H9 (cell line): ENCODE measurements around the gene CCDC57. TPM values are rescaled to one million over a fixed set of nuclear protein-coding genes. Genes with fewer than 3 reads are reported as not detected.

Source experiments
- DNase-seq: peaks from one replicate; pipeline ENCODE4 v3.0.0-alpha.2; 2017
- H2AFZ ChIP-seq: one replicate; pipeline ENCODE4 v1.6.1; 2013; ENCODE audit warnings: mild to moderate bottlenecking, low read length, control low read depth, moderate library complexity
- H2AK5ac ChIP-seq: 2 replicates; pipeline ENCODE4 v1.6.1; 2013; ENCODE audit warnings: low read length, control low read depth, mixed read lengths; ENCODE audit not compliant: insufficient read length
- H2BK120ac ChIP-seq: one replicate; pipeline ENCODE4 v1.6.1; 2013; ENCODE audit warnings: low read depth, mild to moderate bottlenecking, low read length, control low read depth, inconsistent platforms; ENCODE audit not compliant: poor library complexity, severe bottlenecking
- H2BK12ac ChIP-seq: 2 replicates; pipeline ENCODE4 v1.6.1; 2013; ENCODE audit warnings: low read length, control low read depth, mixed read lengths, low read depth; ENCODE audit not compliant: insufficient read length
- H2BK15ac ChIP-seq: 2 replicates; pipeline ENCODE4 v1.6.1; 2013; ENCODE audit warnings: low read depth, low read length, control low read depth
- H2BK20ac ChIP-seq: one replicate; pipeline ENCODE4 v1.6.1; 2013; ENCODE audit warnings: low read depth, mild to moderate bottlenecking, low read length, control low read depth, inconsistent platforms; ENCODE audit not compliant: poor library complexity, severe bottlenecking
- H2BK5ac ChIP-seq: 2 replicates; pipeline ENCODE4 v1.6.1; 2013; ENCODE audit warnings: low read length, control low read depth, mixed read lengths; ENCODE audit not compliant: insufficient read length
- H3K14ac ChIP-seq: 2 replicates; pipeline ENCODE4 v1.6.1; 2013; ENCODE audit warnings: low read length, control low read depth; ENCODE audit not compliant: insufficient read depth
- H3K18ac ChIP-seq: 2 replicates; pipeline ENCODE4 v1.6.1; 2013; ENCODE audit warnings: low read depth, mild to moderate bottlenecking, mixed read lengths, low read length, control low read depth; ENCODE audit not compliant: insufficient read length
- H3K23ac ChIP-seq: 2 replicates; pipeline ENCODE4 v1.6.1; 2013; ENCODE audit warnings: low read length, control low read depth, mixed read lengths, low read depth; ENCODE audit not compliant: insufficient read length
- H3K23me2 ChIP-seq: 2 replicates; pipeline ENCODE4 v1.6.1; 2013; ENCODE audit warnings: low read depth, mild to moderate bottlenecking, mixed read lengths, low read length, control low read depth; ENCODE audit not compliant: insufficient read length, poor library complexity, severe bottlenecking
- H3K27ac ChIP-seq: 2 replicates; pipeline ENCODE4 v1.5.1; 2013; ENCODE audit warnings: low read length, control low read depth, mixed read lengths, low read depth; ENCODE audit not compliant: insufficient read length
- H3K27me3 ChIP-seq: 2 replicates; pipeline ENCODE4 v1.6.1; 2013; ENCODE audit warnings: low read length, control low read depth, inconsistent platforms; ENCODE audit not compliant: insufficient read depth
- H3K4ac ChIP-seq: 2 replicates; pipeline ENCODE4 v1.6.1; 2013; ENCODE audit warnings: low read depth, mild to moderate bottlenecking, control low read depth, inconsistent platforms, low read length, moderate library complexity
- H3K4me1 ChIP-seq: 2 replicates; pipeline ENCODE4 v1.6.1; 2013; ENCODE audit warnings: low read length, control low read depth, inconsistent platforms; ENCODE audit not compliant: insufficient read depth
- H3K4me2 ChIP-seq: 2 replicates; pipeline ENCODE4 v1.6.1; 2013; ENCODE audit warnings: low read length, control low read depth, mixed read lengths; ENCODE audit not compliant: insufficient read length, insufficient read depth
- H3K56ac ChIP-seq: 2 replicates; pipeline ENCODE4 v1.6.1; 2013; ENCODE audit warnings: low read depth, mild to moderate bottlenecking, mixed read lengths, low read length, control low read depth; ENCODE audit not compliant: insufficient read length
- H3K79me1 ChIP-seq: 2 replicates; pipeline ENCODE4 v1.6.1; 2013; ENCODE audit warnings: low read depth, mild to moderate bottlenecking, moderate library complexity, low read length, control low read depth, inconsistent platforms; ENCODE audit not compliant: insufficient read depth, poor library complexity, severe bottlenecking
- H3K79me2 ChIP-seq: 2 replicates; pipeline ENCODE4 v1.6.1; 2013; ENCODE audit warnings: low read length, control low read depth, inconsistent platforms; ENCODE audit not compliant: insufficient read depth
- H3K9ac ChIP-seq: 2 replicates; pipeline ENCODE4 v1.6.1; 2013; ENCODE audit warnings: low read length, control low read depth, mixed read lengths; ENCODE audit not compliant: insufficient read length; ENCODE audit errors: extremely low read depth
- H3K9me3 ChIP-seq: one replicate; pipeline ENCODE4 v1.6.1; 2013; ENCODE audit warnings: low read depth, low read length, inconsistent platforms; ENCODE audit not compliant: control insufficient read depth
- H3T11ph ChIP-seq: one replicate; pipeline ENCODE4 v1.6.1; 2013; ENCODE audit warnings: mild to moderate bottlenecking, low read length, control low read depth, inconsistent platforms
- H4K20me1 ChIP-seq: one replicate; pipeline ENCODE4 v1.6.1; 2013; ENCODE audit not compliant: control insufficient read depth, insufficient read length, insufficient read depth
- H4K5ac ChIP-seq: 2 replicates; pipeline ENCODE4 v1.6.1; 2013; ENCODE audit warnings: low read depth, mild to moderate bottlenecking, mixed read lengths, low read length, control low read depth; ENCODE audit not compliant: insufficient read length
- H4K8ac ChIP-seq: replicated peaks from 2 replicates; pipeline ENCODE4 v1.6.1; 2013; ENCODE audit warnings: low read length, control low read depth, mixed read lengths, low read depth; ENCODE audit not compliant: insufficient read length
- H4K91ac ChIP-seq: 2 replicates; pipeline ENCODE4 v1.6.1; 2013; ENCODE audit warnings: low read depth, mild to moderate bottlenecking, moderate library complexity, mixed read lengths, low read length, control low read depth; ENCODE audit not compliant: insufficient read length
- H3K27ac Mint-ChIP-seq, 3 experiments: 2 replicates in 2 of 3; 3 replicates in 1 of 3; pipeline ENCODE4 v1.8.0; 2020 to 2021; ENCODE audit warnings: mixed read lengths in 3 of 3, mild to moderate bottlenecking in 1 of 3, moderate library complexity in 1 of 3
- H3K27me3 Mint-ChIP-seq: 2 replicates; pipeline ENCODE4 v1.8.0; 2021; ENCODE audit warnings: low read depth, mild to moderate bottlenecking, moderate library complexity, mixed read lengths
- H3K36me3 Mint-ChIP-seq, 3 experiments: 2 replicates in 2 of 3; 3 replicates in 1 of 3; pipeline ENCODE4 v1.8.0; 2020 to 2021; ENCODE audit warnings: low read depth in 3 of 3, mixed read lengths in 3 of 3; ENCODE audit not compliant: insufficient read depth in 1 of 3
- H3K4me1 Mint-ChIP-seq, 2 experiments: 2 replicates each; pipeline ENCODE4 v1.8.0; 2020; ENCODE audit warnings: mixed read lengths in 2 of 2
- H3K4me3 Mint-ChIP-seq, 2 experiments: 2 replicates in 1 of 2; 3 replicates in 1 of 2; pipeline ENCODE4 v1.8.0; 2020 to 2021; ENCODE audit warnings: mild to moderate bottlenecking in 2 of 2, mixed read lengths in 2 of 2, moderate library complexity in 1 of 2
- H3K9me3 Mint-ChIP-seq, 2 experiments: 2 replicates in 1 of 2; 3 replicates in 1 of 2; pipeline ENCODE4 v1.8.0; 2020; ENCODE audit warnings: mild to moderate bottlenecking in 2 of 2, mixed read lengths in 2 of 2, moderate library complexity in 1 of 2
- WGBS: extraction: QIAGEN DNeasy Blood & Tissue Kit; methylation state at CpG from one replicate; pipeline ENCODE4 v1.1.7; 2013; ENCODE audit warnings: missing lambda C conversion rate, low lambda C conversion rate, mixed read lengths; ENCODE audit not compliant: insufficient read length; ENCODE audit errors: extremely low coverage; 5-methylcytosine and 5-hydroxymethylcytosine counted together
- total RNA-seq: library from RNA; stranded (reverse); gene quantifications from 2 replicates; pipeline ENCODE4 v1.2.1, GENCODE V29; 2021
- TF ChIP-seq, protein P1 (sequence below): fragments of 200-600 bp; sonication (generic); conservative IDR thresholded peaks from 3 replicates; pipeline ENCODE4 v1.8.0; 2021; ENCODE audit warnings: antibody characterized with exemption, mild to moderate bottlenecking

Gene CCDC57
- total RNA-seq, 1 experiment from 2014 or later, result 11.0 TPM

DNA sequence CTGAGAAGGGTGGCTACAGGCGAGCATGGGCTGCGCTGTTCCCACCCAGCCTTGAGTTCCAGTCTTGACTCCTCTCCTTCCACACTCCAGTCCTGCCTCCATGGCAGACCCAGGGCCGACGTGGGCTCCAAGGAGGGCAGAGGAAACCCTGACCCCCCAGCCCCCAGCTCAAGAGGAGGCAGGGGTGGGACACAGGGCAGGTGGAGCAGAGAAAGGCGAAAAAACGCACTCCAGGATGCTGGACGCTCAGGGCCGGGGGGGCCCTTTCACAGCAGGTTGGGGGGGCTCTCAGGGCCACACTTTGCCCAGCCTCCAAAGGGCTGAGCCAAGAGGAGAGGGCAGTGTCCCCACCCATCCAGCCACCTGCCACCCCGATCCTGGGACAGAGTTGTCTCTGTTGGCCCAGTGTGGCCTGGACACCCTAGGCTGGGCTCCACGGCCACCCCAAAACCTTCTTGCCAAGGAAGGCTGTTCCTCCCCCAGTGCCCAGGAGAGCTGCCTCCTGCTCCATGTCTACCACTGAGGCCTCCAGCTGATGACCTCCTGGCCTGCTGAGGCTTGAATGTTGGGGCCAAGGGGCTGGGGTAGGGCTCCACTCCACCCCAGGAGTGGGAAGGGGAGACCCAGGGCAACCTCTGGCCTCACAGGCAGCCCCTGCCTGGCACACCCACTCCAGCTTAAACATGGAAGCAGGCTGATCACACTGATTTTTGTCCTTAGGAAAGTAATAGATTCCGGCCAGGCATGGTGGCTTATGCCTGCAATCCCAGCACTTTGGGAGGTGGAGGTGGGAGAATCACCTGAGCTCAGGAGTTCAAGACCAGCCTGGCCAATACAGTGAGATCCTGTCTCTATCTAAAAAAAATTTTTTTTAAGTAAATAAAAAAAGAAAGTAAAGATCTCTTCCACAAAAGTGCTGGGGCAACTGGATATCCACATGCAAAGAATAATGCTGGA, 7.4 kb upstream of the CCDC57 start:
- TF ChIP-seq, protein P1, sequence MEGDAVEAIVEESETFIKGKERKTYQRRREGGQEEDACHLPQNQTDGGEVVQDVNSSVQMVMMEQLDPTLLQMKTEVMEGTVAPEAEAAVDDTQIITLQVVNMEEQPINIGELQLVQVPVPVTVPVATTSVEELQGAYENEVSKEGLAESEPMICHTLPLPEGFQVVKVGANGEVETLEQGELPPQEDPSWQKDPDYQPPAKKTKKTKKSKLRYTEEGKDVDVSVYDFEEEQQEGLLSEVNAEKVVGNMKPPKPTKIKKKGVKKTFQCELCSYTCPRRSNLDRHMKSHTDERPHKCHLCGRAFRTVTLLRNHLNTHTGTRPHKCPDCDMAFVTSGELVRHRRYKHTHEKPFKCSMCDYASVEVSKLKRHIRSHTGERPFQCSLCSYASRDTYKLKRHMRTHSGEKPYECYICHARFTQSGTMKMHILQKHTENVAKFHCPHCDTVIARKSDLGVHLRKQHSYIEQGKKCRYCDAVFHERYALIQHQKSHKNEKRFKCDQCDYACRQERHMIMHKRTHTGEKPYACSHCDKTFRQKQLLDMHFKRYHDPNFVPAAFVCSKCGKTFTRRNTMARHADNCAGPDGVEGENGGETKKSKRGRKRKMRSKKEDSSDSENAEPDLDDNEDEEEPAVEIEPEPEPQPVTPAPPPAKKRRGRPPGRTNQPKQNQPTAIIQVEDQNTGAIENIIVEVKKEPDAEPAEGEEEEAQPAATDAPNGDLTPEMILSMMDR, result no peak
- Histone ChIP-seq H2AFZ (no peak overlapping the region), H3K27me3 (no peaks in the 10 kb centered on the region), H3T11ph (no peak overlapping the region), H3K23ac (no peak overlapping the region), H3K4ac (no peak overlapping the region), H2BK120ac (no peak overlapping the region), H4K91ac (no peak overlapping the region), H3K79me1 (no peaks in the 10 kb centered on the region), H4K8ac (no peak overlapping the region), H2AK5ac (no peak overlapping the region), H3K27ac (no peak overlapping the region), H3K79me2 (no peaks in the 10 kb centered on the region), H3K9me3 (no peaks in the 10 kb centered on the region), H3K18ac (no peak overlapping the region), H4K5ac (no peak overlapping the region), H3K4me2 (no peak overlapping the region), H3K23me2 (no peaks in the 10 kb centered on the region), H2BK5ac (no peak overlapping the region), H3K4me1 (no peaks in the 10 kb centered on the region), H2BK15ac (no peak overlapping the region), H2BK20ac (no peak overlapping the region), H3K56ac (no peak overlapping the region), H4K20me1 (no peaks in the 10 kb centered on the region), H3K9ac (no peak overlapping the region), H2BK12ac (no peak overlapping the region), H3K14ac (no peak overlapping the region)
- no CpG with 5 or more reads among the region's 11 CpGs for WGBS
- Mint-ChIP-seq H3K9me3 (peaks cover 0 to 3% of the 10 kb centered on the region in 2 experiments; a peak in 1 of 5 replicates), H3K4me3 (no peak overlapping the region), H3K27ac (no peak overlapping the region), H3K36me3 (no peaks in the 10 kb centered on the region; a peak in 1 of 7 replicates), H3K4me1 (no peaks in the 10 kb centered on the region), H3K27me3 (peaks cover 34% of the 10 kb centered on the region)
- DNase-seq, result no peak
